ENCODE measurements around the gene TMEM263.

- TF ChIP-seq, protein P1, sequence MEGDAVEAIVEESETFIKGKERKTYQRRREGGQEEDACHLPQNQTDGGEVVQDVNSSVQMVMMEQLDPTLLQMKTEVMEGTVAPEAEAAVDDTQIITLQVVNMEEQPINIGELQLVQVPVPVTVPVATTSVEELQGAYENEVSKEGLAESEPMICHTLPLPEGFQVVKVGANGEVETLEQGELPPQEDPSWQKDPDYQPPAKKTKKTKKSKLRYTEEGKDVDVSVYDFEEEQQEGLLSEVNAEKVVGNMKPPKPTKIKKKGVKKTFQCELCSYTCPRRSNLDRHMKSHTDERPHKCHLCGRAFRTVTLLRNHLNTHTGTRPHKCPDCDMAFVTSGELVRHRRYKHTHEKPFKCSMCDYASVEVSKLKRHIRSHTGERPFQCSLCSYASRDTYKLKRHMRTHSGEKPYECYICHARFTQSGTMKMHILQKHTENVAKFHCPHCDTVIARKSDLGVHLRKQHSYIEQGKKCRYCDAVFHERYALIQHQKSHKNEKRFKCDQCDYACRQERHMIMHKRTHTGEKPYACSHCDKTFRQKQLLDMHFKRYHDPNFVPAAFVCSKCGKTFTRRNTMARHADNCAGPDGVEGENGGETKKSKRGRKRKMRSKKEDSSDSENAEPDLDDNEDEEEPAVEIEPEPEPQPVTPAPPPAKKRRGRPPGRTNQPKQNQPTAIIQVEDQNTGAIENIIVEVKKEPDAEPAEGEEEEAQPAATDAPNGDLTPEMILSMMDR (IDR thresholded peaks at IDR 0.05) = no peak
- no peak for TF ChIP-seq EP300 (IDR thresholded peaks at IDR 0.05)
These were observed 21.4 kb upstream of the TMEM263 start for GRCh38 chr12:106934277-106934676.

All from gastroesophageal sphincter (tissue), 3 donors.